NB4 (cell line): ENCODE results near the gene MCUB.

Experiments used
- DNase-seq: peaks from one replicate; pipeline ENCODE4 v3.0.0; 2010; ENCODE audit warnings: low read depth
- H3K4me3 ChIP-seq: one replicate; pipeline ENCODE4 v1.5.1; 2011; ENCODE audit warnings: mild to moderate bottlenecking, low read depth, low read length, moderate library complexity
- MAX ChIP-seq: IDR thresholded peaks from 2 replicates; pipeline ENCODE4 v1.6.1; 2011; ENCODE audit warnings: low read depth, low read length
- MYC ChIP-seq: IDR thresholded peaks from 2 replicates; pipeline ENCODE4 v1.6.1; 2011; ENCODE audit warnings: low read depth, low read length
- POLR2A ChIP-seq: IDR thresholded peaks from 2 replicates; pipeline ENCODE4 v1.6.1; 2011; ENCODE audit warnings: mild to moderate bottlenecking; ENCODE audit not compliant: insufficient read length; ENCODE audit errors: extremely low read depth
- TF ChIP-seq, protein P1 (sequence below): IDR thresholded peaks from one replicate; pipeline ENCODE4 v1.5.1; 2012; ENCODE audit warnings: low read depth, low read length

The MCUB gene

GRCh38 chr4:109600431-109600830, 40.4 kb downstream of the MCUB start:
- H3K4me3 ChIP-seq: no peak overlapping the region
- DNase-seq: no peak
- TF ChIP-seq MYC: no peak

DNA sequence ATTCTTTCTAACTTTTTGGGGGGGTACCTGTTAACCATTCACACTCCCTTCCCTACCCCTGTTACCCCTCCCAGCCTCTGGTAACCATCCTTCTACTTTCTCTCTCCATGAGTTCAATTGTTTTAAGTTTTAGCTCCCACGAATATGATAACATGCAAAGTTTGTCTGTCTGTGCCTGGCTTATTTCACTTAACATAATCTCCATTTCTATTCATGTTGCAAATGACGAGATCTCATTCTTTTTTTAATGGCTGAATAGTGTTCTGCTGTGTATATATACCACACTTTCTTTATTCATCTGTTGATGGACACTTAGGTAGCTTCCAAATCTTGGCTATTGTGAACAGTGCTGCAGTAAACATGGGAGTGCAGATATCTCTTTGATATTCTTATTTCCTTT, 41.3 kb downstream of the MCUB start:
- H3K4me3 ChIP-seq: no peak overlapping the region
- no peak for TF ChIP-seq POLR2A
- TF ChIP-seq MYC: no peak
- no peak for TF ChIP-seq MAX
- TF ChIP-seq, protein P1, sequence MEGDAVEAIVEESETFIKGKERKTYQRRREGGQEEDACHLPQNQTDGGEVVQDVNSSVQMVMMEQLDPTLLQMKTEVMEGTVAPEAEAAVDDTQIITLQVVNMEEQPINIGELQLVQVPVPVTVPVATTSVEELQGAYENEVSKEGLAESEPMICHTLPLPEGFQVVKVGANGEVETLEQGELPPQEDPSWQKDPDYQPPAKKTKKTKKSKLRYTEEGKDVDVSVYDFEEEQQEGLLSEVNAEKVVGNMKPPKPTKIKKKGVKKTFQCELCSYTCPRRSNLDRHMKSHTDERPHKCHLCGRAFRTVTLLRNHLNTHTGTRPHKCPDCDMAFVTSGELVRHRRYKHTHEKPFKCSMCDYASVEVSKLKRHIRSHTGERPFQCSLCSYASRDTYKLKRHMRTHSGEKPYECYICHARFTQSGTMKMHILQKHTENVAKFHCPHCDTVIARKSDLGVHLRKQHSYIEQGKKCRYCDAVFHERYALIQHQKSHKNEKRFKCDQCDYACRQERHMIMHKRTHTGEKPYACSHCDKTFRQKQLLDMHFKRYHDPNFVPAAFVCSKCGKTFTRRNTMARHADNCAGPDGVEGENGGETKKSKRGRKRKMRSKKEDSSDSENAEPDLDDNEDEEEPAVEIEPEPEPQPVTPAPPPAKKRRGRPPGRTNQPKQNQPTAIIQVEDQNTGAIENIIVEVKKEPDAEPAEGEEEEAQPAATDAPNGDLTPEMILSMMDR: no peak
- no peak for DNase-seq

GRCh38 chr4:109607976-109608375, 47.9 kb downstream of the MCUB start:
- no peak overlapping the region for H3K4me3 ChIP-seq
- no peak for DNase-seq
- TF ChIP-seq MAX (no peak), POLR2A (no peak), MYC (no peak)
- TF ChIP-seq, protein P1: no peak

- no peak for DNase-seq
Observed at GRCh38 chr4:109608879-109609278, 48.8 kb downstream of the MCUB start.

DNA sequence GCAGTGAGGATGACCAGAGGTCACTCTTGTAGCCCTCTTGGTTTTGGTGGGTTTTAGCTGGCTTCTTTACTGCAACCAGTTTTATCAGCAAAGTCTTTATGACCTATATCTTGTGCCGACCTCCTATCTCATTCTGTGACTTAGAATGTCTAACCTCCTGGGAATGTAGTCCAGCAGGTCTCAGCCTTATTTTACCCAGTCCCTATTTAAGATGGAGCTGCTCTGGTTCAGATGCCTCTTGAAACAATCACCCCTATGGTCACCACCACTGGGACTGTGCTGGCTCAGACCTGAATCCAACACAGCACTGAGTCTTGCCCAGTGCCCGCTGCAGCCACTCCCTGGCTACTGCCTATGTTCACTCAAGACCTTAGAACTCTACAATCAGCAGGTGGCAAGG, 49.4 kb downstream of the MCUB start:
- no peak overlapping the region for H3K4me3 ChIP-seq
- TF ChIP-seq POLR2A: no peak
- no peak for TF ChIP-seq MAX
- TF ChIP-seq, protein P1: no peak
- TF ChIP-seq MYC: no peak
- no peak for DNase-seq

More at GRCh38 chr4:109608879-109609278, 48.8 kb downstream of the MCUB start:
- no peak for TF ChIP-seq POLR2A
- no peak for TF ChIP-seq MAX
- TF ChIP-seq, protein P1: no peak
- H3K4me3 ChIP-seq: no peak overlapping the region

DNA sequence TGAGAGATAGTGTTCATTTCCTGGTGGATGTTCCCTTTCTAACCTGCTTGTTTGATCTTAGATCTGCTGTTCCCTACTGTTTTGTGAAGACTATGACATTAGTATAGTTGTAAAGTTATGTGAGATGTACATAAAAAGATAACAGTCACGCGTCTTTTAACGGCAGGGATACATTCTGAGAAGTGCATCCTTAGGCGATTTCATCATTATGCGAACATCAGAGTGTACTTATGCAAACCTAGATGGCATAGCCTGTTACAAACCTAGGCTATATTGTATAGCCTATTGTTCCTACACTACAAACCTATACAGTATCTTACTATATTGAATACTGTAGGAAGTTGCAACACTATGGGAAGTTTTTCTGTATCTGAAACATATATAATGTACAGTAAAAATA, 50.4 kb downstream of the MCUB start:
- no peak for DNase-seq
- no peak for TF ChIP-seq MAX

DNA sequence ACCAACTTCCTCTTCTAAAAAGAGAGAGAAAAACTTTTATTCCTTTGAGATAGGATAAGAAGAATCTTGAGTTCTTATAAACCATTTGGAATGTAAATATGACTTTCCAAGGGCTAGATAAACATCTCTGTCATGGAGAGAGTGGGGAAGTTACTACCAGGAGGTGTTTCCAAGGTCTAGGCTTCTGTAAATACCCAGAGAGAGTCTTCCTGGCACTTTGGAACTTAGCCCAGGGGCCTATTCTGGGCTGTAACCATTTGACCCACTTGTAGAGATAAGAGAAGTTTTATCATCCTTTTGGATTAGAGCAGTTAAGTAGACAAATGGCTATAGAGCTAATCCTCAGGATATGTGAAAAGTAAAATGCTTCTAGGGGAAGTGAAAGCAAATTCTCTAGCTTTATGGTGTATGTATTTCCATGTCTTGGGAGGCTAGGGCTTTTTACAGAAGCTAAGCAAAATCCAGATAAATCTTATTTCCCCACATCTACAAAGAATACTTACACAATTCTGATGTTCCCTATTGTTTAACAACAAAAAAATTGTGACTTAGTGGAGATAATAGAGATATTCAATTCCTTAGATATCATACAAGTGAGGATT, 51.1 kb downstream of the MCUB start:
- H3K4me3 ChIP-seq: no peak overlapping the region
- TF ChIP-seq POLR2A (no peak), MAX (no peak), MYC (no peak)
- TF ChIP-seq, protein P1: no peak
- DNase-seq: no peak

More for the DNA sequence above, 50.4 kb downstream of the MCUB start:
- H3K4me3 ChIP-seq: no peak overlapping the region
